ENCODE results near the gene WEE1.

WEE1 gene

DNA sequence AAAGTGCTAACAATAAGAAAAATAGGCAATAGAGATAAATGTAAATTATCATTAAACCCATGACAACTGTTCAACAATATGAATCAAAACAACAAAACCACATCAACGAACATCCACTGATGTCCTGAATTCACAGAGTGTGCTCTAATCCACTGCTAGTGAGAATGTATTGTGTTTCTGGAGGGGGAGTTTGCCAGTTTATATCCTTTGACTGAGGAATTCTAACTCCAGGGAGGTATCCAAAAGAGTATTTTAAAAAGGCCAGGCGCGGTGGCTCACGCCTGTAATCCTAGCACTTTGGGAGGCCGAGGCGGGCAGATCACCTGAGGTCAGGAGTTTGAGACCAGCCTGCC is 1.7 kb upstream of the WEE1 start:
- no peak for TF ChIP-seq ZNF274 (IDR thresholded peaks at IDR 0.05; ENCODE audit: low read depth, low read length)
- H3K4me3 ChIP-seq (ENCODE audit: low read length) = no peak overlapping the region

DNA sequence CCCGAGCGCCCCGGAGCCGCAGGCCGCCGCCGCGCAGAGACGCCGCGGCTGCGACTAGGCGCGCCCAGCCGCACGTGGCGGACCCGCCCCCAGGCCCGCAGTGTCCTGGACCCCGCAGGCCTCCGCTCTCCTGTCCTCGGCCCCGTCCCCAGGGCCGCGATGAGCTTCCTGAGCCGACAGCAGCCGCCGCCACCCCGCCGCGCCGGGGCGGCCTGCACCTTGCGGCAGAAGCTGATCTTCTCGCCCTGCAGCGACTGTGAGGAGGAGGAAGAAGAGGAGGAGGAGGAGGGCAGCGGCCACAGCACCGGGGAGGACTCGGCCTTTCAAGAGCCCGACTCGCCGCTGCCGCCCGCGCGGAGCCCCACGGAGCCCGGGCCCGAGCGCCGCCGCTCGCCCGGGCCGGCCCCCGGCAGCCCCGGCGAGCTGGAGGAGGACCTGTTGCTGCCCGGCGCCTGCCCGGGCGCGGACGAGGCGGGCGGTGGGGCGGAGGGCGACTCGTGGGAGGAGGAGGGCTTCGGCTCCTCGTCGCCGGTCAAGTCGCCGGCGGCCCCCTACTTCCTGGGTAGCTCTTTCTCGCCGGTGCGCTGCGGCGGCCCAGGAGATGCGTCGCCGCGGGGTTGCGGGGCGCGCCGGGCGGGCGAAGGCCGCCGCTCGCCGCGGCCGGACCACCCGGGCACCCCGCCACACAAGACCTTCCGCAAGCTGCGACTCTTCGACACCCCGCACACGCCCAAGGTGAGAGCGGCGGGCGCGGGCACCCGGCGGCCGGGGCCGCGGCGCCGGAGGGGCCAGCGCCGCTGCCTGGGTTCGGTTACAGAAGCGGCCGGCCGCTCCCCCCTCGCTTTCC is 528 bp downstream of the WEE1 start:
- TF ChIP-seq ZNF274 (IDR thresholded peaks at IDR 0.05; ENCODE audit: low read depth, low read length) = no peak

DNA sequence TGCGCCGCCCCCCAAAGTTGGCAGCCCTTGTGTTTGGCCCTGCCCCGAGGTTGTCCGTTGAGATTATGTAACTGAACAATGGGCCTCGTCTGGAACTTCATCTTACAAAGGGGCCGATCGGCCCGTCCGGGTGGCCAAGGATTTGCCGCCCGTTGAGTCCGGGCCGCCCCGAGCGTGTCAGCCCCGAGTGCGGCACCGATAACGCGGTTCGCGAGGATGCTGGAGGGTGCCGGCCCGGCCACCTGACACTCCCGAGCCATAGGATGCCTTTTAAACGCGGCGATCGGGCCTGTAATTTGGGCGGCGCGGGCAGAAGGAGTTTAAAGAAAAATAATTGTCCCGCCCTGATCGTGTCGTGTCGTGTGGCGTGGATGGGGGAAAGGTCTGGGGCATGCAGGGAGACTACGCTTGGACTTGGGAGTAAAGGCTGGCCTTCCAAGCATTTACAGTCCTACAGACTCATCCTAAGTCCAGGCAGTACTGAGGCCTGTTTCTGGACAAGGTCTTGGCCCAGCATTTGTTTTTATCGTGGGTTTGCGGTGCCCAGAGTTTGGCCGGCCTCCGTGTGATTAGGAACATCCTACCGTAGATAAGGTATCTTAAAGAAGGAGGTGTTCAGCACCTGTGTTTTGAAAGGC is 1.3 kb downstream of the WEE1 start:
- H3K4me3 ChIP-seq (ENCODE audit: low read length) = peak overlapping the region; percentile 96
- no peak for TF ChIP-seq ZNF274 (IDR thresholded peaks at IDR 0.05; ENCODE audit: low read depth, low read length)

More for the DNA sequence above, 528 bp downstream of the WEE1 start:
- H3K4me3 ChIP-seq (ENCODE audit: low read length) = peak overlapping the region; percentile 96

DNA sequence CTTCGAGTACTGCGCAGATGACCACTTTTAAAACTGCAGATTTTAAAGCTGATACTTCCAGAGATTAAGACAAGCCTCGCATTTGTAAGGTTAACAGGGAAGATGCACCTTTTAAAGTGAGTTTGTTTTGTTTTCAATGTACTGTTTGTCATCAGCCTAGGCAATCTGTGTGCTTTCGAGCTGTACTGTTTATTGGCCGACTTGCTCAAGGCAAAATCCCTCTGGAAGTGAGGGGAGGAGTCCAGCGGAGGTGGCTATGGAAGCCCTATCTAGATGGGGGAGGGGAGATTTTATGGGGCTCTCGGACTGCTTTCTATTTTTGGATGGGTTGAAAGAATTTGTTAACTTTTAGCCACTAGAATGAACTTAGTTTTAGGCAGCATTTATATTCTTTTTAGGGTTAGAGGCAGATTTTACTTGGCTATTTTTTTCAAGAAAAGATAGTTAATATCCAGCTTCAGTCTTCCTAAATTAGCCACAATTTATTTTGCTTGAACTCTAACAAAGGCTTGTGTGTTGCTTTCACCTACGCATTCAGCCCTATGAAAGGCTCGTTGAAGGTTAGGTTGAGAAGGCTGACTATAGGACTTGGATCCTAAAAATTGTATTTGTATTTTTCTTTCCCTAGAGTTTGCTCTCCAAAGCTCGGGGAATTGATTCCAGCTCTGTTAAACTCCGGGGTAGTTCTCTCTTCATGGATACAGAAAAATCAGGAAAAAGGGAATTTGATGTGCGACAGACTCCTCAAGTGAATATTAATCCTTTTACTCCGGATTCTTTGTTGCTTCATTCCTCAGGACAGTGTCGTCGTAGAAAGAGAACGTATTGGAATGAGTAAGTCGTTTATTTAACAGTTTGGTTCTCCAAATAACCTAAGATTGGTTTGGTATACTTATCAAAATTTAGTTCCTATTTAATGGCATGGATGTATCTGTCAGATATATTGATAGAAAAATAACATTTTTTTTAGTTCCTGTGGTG is 2.1 kb downstream of the WEE1 start:
- H3K4me3 ChIP-seq (ENCODE audit: low read length) = peak overlapping the region; percentile 96
- TF ChIP-seq ZNF274 (IDR thresholded peaks at IDR 0.05; ENCODE audit: low read depth, low read length) = no peak

DNA sequence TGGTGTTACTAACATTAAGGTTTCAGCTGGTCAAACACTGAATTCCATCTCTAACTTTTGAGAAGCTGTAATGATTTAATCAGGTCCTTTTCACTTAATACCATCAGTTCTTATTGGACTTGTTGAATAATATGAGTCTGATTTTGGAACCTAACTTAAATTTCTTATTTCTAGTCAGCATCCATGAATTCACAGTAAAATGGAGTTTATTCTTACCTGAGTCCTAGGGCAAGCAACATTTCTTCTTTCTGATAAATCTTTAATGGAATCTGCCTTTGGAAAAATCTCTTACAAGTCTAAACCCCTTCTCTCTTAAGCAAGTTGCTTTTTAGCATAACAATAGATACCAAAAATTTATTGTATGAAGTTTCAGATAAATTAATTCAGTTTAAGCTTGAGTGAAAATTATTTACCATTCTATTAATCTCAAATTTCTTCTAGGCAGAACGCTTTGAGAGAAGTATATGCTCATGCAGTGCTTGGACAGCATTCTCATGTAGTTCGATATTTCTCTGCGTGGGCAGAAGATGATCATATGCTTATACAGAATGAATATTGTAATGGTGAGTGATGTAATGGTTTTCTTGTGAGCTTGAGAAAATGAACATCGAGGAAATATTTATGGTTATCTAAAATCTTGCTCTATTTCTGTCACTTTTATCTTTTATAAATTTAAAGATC is 3.4 kb downstream of the WEE1 start:
- H3K4me3 ChIP-seq (ENCODE audit: low read length) = peak overlapping the region; percentile 96; the same call in 1 of the 2 replicates
- TF ChIP-seq ZNF274 (IDR thresholded peaks at IDR 0.05; ENCODE audit: low read depth, low read length) = no peak

DNA sequence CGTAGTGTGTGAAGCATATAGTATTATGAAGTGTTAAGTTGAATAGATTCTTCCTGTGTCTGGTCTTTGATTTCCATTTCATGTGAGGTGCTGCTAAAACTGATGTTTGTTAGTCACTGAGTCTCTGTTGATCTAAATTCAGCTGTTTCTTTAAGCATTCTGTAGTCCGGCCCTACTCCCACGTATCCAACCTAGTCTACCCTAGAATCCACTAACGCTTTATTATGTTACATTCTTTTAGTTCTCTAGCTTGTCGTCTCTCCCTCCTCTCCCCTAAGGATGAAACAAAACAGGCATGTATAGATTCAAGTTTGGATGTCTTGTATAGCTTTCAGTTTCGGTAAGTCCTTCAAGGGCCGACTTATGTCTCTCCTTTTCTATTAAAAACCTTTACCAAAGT is 4.1 kb downstream of the WEE1 start:
- peak overlapping the region; percentile 33; the same call in 1 of the 2 replicates for H3K4me3 ChIP-seq (ENCODE audit: low read length)

DNA sequence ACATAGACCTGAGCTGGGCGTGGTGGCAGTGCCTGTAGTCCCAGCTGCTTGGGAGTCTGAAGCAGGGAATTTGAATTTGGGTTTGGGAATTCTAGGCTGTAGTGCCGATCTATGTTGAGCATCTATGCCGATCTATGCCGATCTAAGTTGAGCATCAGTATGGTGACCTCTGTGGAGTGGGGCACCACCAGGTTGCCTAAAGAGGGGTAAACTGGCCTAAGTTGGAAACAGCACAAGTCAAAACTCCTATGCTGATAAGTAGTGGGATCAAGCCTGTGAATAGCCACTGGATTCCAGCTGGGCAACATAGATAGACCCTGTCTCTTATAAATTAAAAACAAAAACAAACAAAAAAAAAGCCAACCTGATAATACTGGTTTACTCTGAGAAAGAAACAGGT is 7.4 kb downstream of the WEE1 start:
- H3K4me3 ChIP-seq (ENCODE audit: low read length) = no peak overlapping the region

More for the DNA sequence above, 4.1 kb downstream of the WEE1 start:
- TF ChIP-seq ZNF274 (IDR thresholded peaks at IDR 0.05; ENCODE audit: low read depth, low read length) = no peak

DNA sequence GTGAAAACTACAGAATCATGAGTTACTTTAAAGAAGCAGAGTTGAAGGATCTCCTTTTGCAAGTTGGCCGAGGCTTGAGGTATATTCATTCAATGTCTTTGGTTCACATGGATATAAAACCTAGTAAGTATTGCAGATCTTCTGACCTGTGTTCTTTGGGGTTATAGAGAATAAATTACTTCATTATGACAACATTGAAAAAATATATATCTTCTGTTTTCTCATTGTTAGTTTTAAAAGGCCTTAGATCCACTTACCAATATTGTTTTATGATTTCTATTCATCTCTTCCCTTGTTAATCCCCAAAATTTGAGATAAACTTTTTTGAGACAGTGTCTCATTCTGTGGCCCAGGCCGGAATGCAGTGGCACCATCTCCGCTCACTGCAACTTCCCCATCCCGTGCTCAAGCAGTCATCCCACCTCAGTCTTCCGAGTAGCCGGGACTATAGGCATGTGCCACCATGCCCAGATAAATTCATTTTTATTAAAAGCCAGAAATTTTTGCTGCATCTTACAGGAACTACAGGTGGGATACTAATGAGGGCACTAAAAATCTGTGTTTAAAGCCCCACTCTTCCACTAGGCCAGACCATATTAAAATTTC is 8.2 kb downstream of the WEE1 start:
- no peak for TF ChIP-seq ZNF274 (IDR thresholded peaks at IDR 0.05; ENCODE audit: low read depth, low read length)

More for the DNA sequence above, 7.4 kb downstream of the WEE1 start:
- TF ChIP-seq ZNF274 (IDR thresholded peaks at IDR 0.05; ENCODE audit: low read depth, low read length) = no peak

DNA sequence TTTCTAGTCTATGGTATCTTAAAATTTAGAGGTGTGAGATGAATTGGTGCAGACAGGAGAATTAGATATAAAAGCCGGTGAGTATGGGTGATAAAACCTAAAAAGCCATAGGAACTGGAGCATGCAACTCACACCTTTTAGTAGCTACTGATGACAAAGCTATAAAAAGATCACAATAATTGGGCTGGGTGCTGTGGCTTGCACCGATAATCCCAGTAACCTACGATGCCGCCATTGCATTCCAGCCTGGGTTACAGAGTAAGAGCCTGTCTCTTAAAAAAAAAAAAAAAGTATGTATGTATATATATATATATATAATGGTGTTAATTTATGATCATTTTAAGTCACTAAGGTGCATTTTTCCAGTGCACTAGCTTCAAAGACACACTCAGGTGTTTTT is 17.2 kb downstream of the WEE1 start:
- no peak for TF ChIP-seq ZNF274 (IDR thresholded peaks at IDR 0.05; ENCODE audit: low read depth, low read length)
- no peak overlapping the region for H3K4me3 ChIP-seq (ENCODE audit: low read length)

More for the DNA sequence above, 8.2 kb downstream of the WEE1 start:
- H3K4me3 ChIP-seq (ENCODE audit: low read length) = no peak overlapping the region

DNA sequence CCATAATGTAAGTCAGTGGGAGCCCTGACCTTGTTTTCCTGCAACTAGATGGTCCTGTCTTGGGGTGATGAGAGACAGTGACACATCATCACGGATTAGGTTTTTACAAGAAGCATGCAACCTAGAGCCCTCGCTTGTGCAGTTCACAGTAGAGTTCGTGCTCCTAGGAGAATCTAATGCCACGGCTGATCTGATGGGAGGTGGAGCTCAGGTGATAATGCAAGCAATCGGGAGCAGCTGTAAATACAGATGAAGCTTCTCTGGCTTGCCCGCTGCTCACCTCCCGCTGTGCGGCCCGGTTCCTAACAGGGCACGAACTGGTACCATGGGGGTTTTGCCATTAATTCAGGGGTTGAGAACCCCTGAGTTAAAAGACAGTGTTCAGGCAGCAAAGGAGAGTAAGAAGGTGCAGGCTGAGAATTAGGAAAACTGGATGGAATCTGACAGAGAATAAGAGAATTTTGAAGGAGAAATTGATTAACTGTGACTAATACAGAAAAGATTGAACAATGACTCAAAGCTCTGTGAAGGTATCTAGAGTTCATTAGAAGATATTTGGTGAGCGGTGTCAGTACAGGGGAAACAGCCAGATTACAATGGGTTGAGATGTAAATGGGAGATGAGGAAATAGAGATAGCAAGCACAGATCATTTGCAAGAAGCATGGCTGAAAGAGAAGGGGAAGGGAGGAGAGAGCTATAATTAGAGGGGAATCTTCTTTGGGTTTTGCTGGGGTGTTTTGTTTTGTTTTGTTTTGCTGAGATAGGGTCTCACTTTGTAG is 21.0 kb downstream of the WEE1 start:
- H3K4me3 ChIP-seq (ENCODE audit: low read length) = no peak overlapping the region
- TF ChIP-seq ZNF274 (IDR thresholded peaks at IDR 0.05; ENCODE audit: low read depth, low read length) = no peak

DNA sequence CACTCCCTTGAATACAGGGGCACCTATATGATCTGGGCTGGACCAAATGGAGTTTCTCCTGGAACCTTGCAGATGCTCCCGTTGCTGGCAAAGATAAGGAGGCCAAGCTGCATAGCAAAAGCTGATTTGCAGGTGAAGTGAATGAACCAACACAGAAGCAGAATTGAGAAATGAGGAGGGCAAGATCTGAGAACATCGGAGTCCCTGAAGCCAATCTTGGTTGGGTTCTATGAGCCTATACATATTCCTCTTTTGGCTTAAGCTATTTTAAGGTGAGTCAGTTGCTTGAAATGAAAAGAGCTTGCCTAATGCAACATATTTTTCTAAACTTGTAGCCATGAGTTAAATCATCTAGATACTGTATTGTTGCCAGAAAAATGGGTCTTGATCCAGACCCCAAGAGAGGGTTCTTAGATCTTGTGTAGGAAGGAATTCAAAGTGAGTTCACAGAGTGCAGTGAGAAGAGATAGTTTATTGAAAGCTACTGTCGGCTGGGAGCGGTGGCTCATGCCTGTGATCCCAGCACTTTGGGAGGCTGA is 23.5 kb downstream of the WEE1 start:
- TF ChIP-seq ZNF274 (IDR thresholded peaks at IDR 0.05; ENCODE audit: low read depth, low read length) = no peak
- no peak overlapping the region for H3K4me3 ChIP-seq (ENCODE audit: low read length)

DNA sequence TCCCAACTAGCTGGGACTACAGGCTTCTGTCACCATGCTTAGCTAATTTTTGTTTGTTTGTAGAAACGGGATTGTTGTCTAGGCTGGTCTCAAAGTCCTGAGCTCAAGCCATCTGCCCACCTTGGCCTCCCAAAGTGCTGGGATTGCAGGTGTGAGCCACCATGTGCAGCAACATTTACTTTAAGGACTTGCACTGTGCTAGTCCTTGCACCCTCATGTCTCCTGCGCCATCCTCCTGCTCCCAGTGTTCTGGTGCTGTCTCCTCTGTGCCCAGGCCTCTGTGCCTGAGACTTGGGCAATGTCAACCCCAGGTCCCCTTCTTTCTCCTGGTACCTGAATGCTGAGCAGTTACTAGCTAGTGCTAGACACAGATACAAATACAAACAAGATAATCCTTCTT is 26.7 kb downstream of the WEE1 start:
- H3K4me3 ChIP-seq (ENCODE audit: low read length) = no peak overlapping the region; the same call in 1 of the 2 replicates
- no peak for TF ChIP-seq ZNF274 (IDR thresholded peaks at IDR 0.05; ENCODE audit: low read depth, low read length)

All from GM08714 (cell line).